ENCODE results near the gene BTRC. TPM values are rescaled to one million over a fixed set of nuclear protein-coding genes. Genes with fewer than 3 reads are reported as not detected.
A peak's percentile ranks its signal among the peaks of the same experiment; 100 is the strongest.

The BTRC gene
- total RNA-seq, 6 experiments from 2014 or later = 22.3 to 27.9 (median 24.5) TPM

- peak; percentile 70 for DNase-seq
- TF ChIP-seq CTCF (IDR thresholded peaks at IDR 0.05) = no peak; the same call in 1 of the 2 replicates
- H3K4me1 Mint-ChIP-seq (ENCODE audit: low read depth) = peaks cover 6% of the 10 kb centered on the region; the same call in 1 of the 2 replicates
- H3K4me3 Mint-ChIP-seq = no peak overlapping the region
- H3K9me3 Mint-ChIP-seq = no peaks in the 10 kb centered on the region
- H3K27me3 Mint-ChIP-seq (ENCODE audit: insufficient read depth) = no peaks in the 10 kb centered on the region
- no peak overlapping the region for H3K27ac Mint-ChIP-seq
- no peaks in the 10 kb centered on the region for H3K36me3 Mint-ChIP-seq (ENCODE audit: low read depth)
Observed at GRCh38 chr10:101441541-101442455, 87.8 kb downstream of the BTRC start.

GRCh38 chr10:101442456-101442800 is 88.5 kb downstream of the BTRC start:
- TF ChIP-seq CTCF (IDR thresholded peaks at IDR 0.05) = peak; percentile 67; the same call in 1 of the 2 replicates
- no peaks in the 10 kb centered on the region for H3K27me3 Mint-ChIP-seq (ENCODE audit: insufficient read depth)
- no peak overlapping the region for H3K4me3 Mint-ChIP-seq
- no peaks in the 10 kb centered on the region for H3K9me3 Mint-ChIP-seq
- no peak for DNase-seq
- no peak overlapping the region for H3K27ac Mint-ChIP-seq
- H3K36me3 Mint-ChIP-seq (ENCODE audit: low read depth) = no peaks in the 10 kb centered on the region
- peaks cover 6% of the 10 kb centered on the region; the same call in 1 of the 2 replicates for H3K4me1 Mint-ChIP-seq (ENCODE audit: low read depth)

GRCh38 chr10:101444058-101444898 is 90.3 kb downstream of the BTRC start:
- H3K4me3 Mint-ChIP-seq = no peak overlapping the region
- H3K36me3 Mint-ChIP-seq (ENCODE audit: low read depth) = no peaks in the 10 kb centered on the region
- no peaks in the 10 kb centered on the region for H3K27me3 Mint-ChIP-seq (ENCODE audit: insufficient read depth)
- peak; percentile 77 for TF ChIP-seq CTCF (IDR thresholded peaks at IDR 0.05)
- no peaks in the 10 kb centered on the region for H3K9me3 Mint-ChIP-seq
- H3K27ac Mint-ChIP-seq = no peak overlapping the region
- peak; percentile 10 for DNase-seq
- H3K4me1 Mint-ChIP-seq (ENCODE audit: low read depth) = no peaks in the 10 kb centered on the region

- Mint-ChIP-seq H3K36me3 (ENCODE audit: low read depth) (no peaks in the 10 kb centered on the region), H3K4me1 (ENCODE audit: low read depth) (no peaks in the 10 kb centered on the region), H3K27ac (no peak overlapping the region), H3K4me3 (no peak overlapping the region), H3K27me3 (ENCODE audit: insufficient read depth) (no peaks in the 10 kb centered on the region), H3K9me3 (no peaks in the 10 kb centered on the region)
- DNase-seq = no peak
- TF ChIP-seq CTCF (IDR thresholded peaks at IDR 0.05) = no peak
Observed at GRCh38 chr10:101446071-101446470, 92.1 kb downstream of the BTRC start.

- Mint-ChIP-seq H3K4me1 (ENCODE audit: low read depth) (no peaks in the 10 kb centered on the region), H3K4me3 (no peak overlapping the region), H3K27ac (no peak overlapping the region), H3K27me3 (ENCODE audit: insufficient read depth) (no peaks in the 10 kb centered on the region), H3K36me3 (ENCODE audit: low read depth) (no peaks in the 10 kb centered on the region), H3K9me3 (no peaks in the 10 kb centered on the region)
- TF ChIP-seq CTCF (IDR thresholded peaks at IDR 0.05) = no peak
- no peak for DNase-seq
Observed at GRCh38 chr10:101446947-101447346, 93.0 kb downstream of the BTRC start.
